Neuronal stem cell (in vitro differentiated cells): ENCODE data around the gene SMARCD2.
"Not testable (repeated sequence)": the region's sequence is repeated elsewhere in the genome, so short reads cannot be mapped to it uniquely, and the experiment has no call there.

ENCODE experiments used
- DNase-seq: peaks from one replicate; pipeline ENCODE4 v3.0.0-alpha.2; 2013; ENCODE audit warnings: low spot score
- H2AFZ ChIP-seq: one replicate; pipeline ENCODE4 v1.6.1; 2013; ENCODE audit warnings: mild to moderate bottlenecking, low read length, inconsistent platforms
- H2AK5ac ChIP-seq: 2 replicates; pipeline ENCODE4 v1.6.1; 2013; ENCODE audit warnings: low read depth, mild to moderate bottlenecking, inconsistent platforms, low read length, moderate library complexity, mixed read lengths
- H2BK120ac ChIP-seq: 2 replicates; pipeline ENCODE4 v1.6.1; 2013; ENCODE audit warnings: low read depth, mild to moderate bottlenecking, inconsistent platforms, low read length, moderate library complexity, mixed read lengths
- H2BK12ac ChIP-seq: one replicate; pipeline ENCODE4 v1.6.1; 2013; ENCODE audit warnings: low read length, inconsistent platforms
- H2BK15ac ChIP-seq: 2 replicates; pipeline ENCODE4 v1.6.1; 2013; ENCODE audit warnings: mild to moderate bottlenecking, low read length, inconsistent platforms, mixed read lengths
- H2BK5ac ChIP-seq: one replicate; pipeline ENCODE4 v1.6.1; 2013; ENCODE audit warnings: inconsistent platforms, mild to moderate bottlenecking, low read length, moderate library complexity
- H3K14ac ChIP-seq: one replicate; pipeline ENCODE4 v1.6.1; 2013; ENCODE audit warnings: low read length, inconsistent platforms
- H3K18ac ChIP-seq: 2 replicates; pipeline ENCODE4 v1.6.1; 2013; ENCODE audit warnings: low read length, inconsistent platforms
- H3K23ac ChIP-seq: 2 replicates; pipeline ENCODE4 v1.6.1; 2013; ENCODE audit warnings: low read depth, mild to moderate bottlenecking, mixed read lengths, low read length, inconsistent platforms; ENCODE audit not compliant: poor library complexity
- H3K27ac ChIP-seq: replicated peaks from 3 replicates; pipeline ENCODE4 v1.5.1; 2013; ENCODE audit warnings: low read length, inconsistent platforms
- H3K27me3 ChIP-seq, 3 experiments: 2 replicates each; pipeline ENCODE4 v1.6.1; 2013; ENCODE audit warnings: low read length in 3 of 3, mild to moderate bottlenecking in 2 of 3, inconsistent platforms in 1 of 3, low read depth in 1 of 3, mixed read lengths in 1 of 3, moderate library complexity in 1 of 3; ENCODE audit not compliant: control insufficient read depth in 3 of 3, insufficient read depth in 3 of 3
- H3K36me3 ChIP-seq, 2 donors: replicated peaks in 1 of 2; 2 replicates each; pipeline ENCODE4 v1.6.1; 2013; ENCODE audit warnings: low read length in 2 of 2; ENCODE audit not compliant: control insufficient read depth in 2 of 2, insufficient read depth in 2 of 2
- H3K4ac ChIP-seq: 2 replicates; pipeline ENCODE4 v1.6.1; 2013; ENCODE audit warnings: inconsistent platforms, mild to moderate bottlenecking, low read length, moderate library complexity
- H3K4me1 ChIP-seq, 2 donors: 1 replicate in 1 of 2; 2 replicates in 1 of 2; pipeline ENCODE4 v1.6.1; 2013; ENCODE audit warnings: low read length in 2 of 2, low read depth in 1 of 2; ENCODE audit not compliant: control insufficient read depth in 2 of 2, insufficient read depth in 1 of 2
- H3K4me2 ChIP-seq: one replicate; pipeline ENCODE4 v1.6.1; 2013; ENCODE audit warnings: mild to moderate bottlenecking, low read length, inconsistent platforms; ENCODE audit not compliant: insufficient read depth, poor library complexity, severe bottlenecking
- H3K4me3 ChIP-seq, 2 donors: 2 replicates each; pipeline ENCODE4 v1.5.1; 2013; ENCODE audit warnings: low read length in 2 of 2, mild to moderate bottlenecking in 2 of 2, inconsistent platforms in 1 of 2, moderate library complexity in 1 of 2
- H3K79me1 ChIP-seq: one replicate; pipeline ENCODE4 v1.6.1; 2013; ENCODE audit warnings: low read depth, mild to moderate bottlenecking, inconsistent platforms, low read length, moderate library complexity
- H3K9ac ChIP-seq: one replicate; pipeline ENCODE4 v1.6.1; 2013; ENCODE audit warnings: mild to moderate bottlenecking, low read depth, low read length, inconsistent platforms; ENCODE audit not compliant: poor library complexity
- H3K9me3 ChIP-seq, 2 donors: replicated peaks in 1 of 2; 2 replicates each; pipeline versions ENCODE3 to v1.6.1; 2013; ENCODE audit warnings: low read length in 2 of 2, mild to moderate bottlenecking in 2 of 2, inconsistent platforms in 1 of 2, low read depth in 1 of 2, mixed read lengths in 1 of 2, moderate library complexity in 1 of 2; ENCODE audit not compliant: control insufficient read depth in 2 of 2, insufficient read depth in 1 of 2
- H4K8ac ChIP-seq: one replicate; pipeline ENCODE4 v1.6.1; 2013; ENCODE audit warnings: low read depth, mild to moderate bottlenecking, inconsistent platforms, low read length, moderate library complexity
- H4K91ac ChIP-seq: one replicate; pipeline ENCODE4 v1.6.1; 2013; ENCODE audit warnings: low read length, low read depth, mild to moderate bottlenecking, inconsistent platforms; ENCODE audit not compliant: poor library complexity
- WGBS, 2 donors: extraction: QIAGEN DNeasy Blood & Tissue Kit; methylation state at CpG; one replicate each; pipeline ENCODE4 v1.1.7; 2013; ENCODE audit warnings: missing lambda C conversion rate in 2 of 2, mixed read lengths in 1 of 2; ENCODE audit not compliant: insufficient read length in 2 of 2, insufficient replicate concordance in 1 of 2; ENCODE audit errors: extremely low coverage in 2 of 2; 5-methylcytosine and 5-hydroxymethylcytosine counted together

The SMARCD2 gene

DNA sequence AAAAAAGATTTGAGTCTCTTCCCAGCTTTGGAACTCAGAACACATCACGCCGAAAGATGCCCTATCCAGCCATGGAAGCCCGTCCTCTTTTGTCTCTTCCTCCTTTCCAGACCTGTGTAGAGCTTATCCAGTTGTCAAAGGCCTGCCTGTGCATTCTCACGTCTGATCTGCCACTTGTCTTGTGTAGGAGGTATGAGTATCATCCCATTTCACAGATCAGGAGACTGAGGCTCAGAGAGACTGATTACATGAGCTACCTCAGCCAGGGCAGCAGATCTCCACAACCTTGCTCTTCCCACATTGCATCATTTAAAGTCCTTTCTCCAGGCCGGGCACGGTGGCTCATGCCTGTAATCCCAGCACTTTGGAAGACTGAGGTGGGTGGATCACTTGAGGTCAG, 32.2 kb upstream of the SMARCD2 start:
- not testable (repeated sequence) for H3K4me1 ChIP-seq, H3K14ac ChIP-seq
- no CpG with 5 or more reads among the region's 6 CpGs for WGBS, 2 donors

DNA sequence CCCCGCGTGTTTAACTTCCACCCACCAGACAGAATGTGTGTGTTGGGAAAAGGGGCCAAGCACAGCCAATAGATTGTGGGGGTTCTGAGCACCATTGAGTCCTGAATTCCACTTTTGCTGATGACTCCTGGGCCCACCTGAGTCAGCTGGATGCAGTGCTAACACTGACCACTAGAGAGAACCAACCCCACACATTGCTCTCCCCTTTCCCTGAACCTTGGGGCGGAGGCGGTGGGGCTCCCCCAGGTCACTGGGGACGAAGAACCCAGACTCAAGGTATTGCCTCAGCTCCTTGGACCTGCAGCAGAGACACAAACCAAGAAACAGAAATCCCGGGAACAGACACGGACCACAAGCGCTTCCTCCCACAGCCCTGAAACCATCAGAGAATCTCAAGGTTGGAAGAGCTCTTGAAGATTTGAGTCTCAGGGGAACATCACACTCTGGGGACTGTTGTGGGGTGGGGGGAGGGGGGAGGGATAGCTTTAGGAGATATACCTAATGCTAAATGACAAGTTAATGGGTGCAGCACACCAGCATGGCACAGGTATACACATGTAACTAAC, 31.7 kb upstream of the SMARCD2 start:
- WGBS, 2 donors: no CpG with 5 or more reads among the region's 8 CpGs

More for the DNA sequence above, 32.2 kb upstream of the SMARCD2 start:
- not testable (repeated sequence) for H3K36me3 ChIP-seq, H3K9me3 ChIP-seq, H2BK15ac ChIP-seq, H3K79me1 ChIP-seq, H3K27ac ChIP-seq, H3K4ac ChIP-seq, H3K4me3 ChIP-seq, H3K23ac ChIP-seq, H3K9ac ChIP-seq, DNase-seq, H4K8ac ChIP-seq, H3K18ac ChIP-seq, H3K27me3 ChIP-seq, H4K91ac ChIP-seq, H2BK5ac ChIP-seq, H2AK5ac ChIP-seq, H2BK120ac ChIP-seq, H3K4me2 ChIP-seq, H2BK12ac ChIP-seq, H2AFZ ChIP-seq

DNA sequence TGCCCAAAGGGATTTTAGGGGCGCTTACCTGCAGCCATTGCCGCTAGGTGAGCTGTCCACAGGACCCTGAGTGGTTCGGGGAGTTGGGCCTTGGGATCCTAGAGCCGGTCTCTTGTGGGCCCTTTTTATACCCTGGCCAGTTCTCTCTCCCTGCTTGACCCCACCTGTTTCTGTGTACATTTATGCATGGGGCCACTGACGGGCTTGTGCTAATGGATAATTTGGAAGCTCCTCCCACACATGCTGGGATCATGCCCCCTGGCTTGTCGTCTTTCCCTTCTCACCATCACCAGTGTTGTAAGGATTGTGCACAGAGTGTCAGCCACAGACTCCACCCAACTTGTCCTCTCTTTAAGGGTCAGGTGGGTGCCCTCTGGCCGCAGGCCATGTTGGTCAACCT, 31.1 kb upstream of the SMARCD2 start, which contains the start of gene CSH2:
Gene CSH2, minus strand, starts transcription at position 101 of the 400 bp plus-strand sequence. Its CDS starts 63 bp downstream, at position 38.
- not testable (repeated sequence) for H2BK5ac ChIP-seq, H3K18ac ChIP-seq, H2AFZ ChIP-seq, H3K36me3 ChIP-seq, H2BK12ac ChIP-seq, H2AK5ac ChIP-seq, H3K27ac ChIP-seq, H3K4me3 ChIP-seq, H3K14ac ChIP-seq, DNase-seq, H2BK120ac ChIP-seq, H4K8ac ChIP-seq, H3K79me1 ChIP-seq, H3K4ac ChIP-seq, H4K91ac ChIP-seq, H3K4me2 ChIP-seq, H3K27me3 ChIP-seq, H3K9me3 ChIP-seq, H3K9ac ChIP-seq, H3K23ac ChIP-seq, H3K4me1 ChIP-seq, H2BK15ac ChIP-seq
- no CpG with 5 or more reads among the region's 7 CpGs for WGBS, 2 donors

More for the DNA sequence above, 31.7 kb upstream of the SMARCD2 start:
- H3K4me3 ChIP-seq, H2AFZ ChIP-seq, H3K9me3 ChIP-seq, H3K79me1 ChIP-seq, H3K36me3 ChIP-seq, H3K14ac ChIP-seq, H2BK120ac ChIP-seq, H3K27me3 ChIP-seq, H3K23ac ChIP-seq, H3K4me2 ChIP-seq, H3K27ac ChIP-seq, DNase-seq, H2BK12ac ChIP-seq, H2BK15ac ChIP-seq, H3K4me1 ChIP-seq, H3K4ac ChIP-seq, H4K91ac ChIP-seq, H4K8ac ChIP-seq, H3K18ac ChIP-seq, H3K9ac ChIP-seq, H2BK5ac ChIP-seq, H2AK5ac ChIP-seq: not testable (repeated sequence)

DNA sequence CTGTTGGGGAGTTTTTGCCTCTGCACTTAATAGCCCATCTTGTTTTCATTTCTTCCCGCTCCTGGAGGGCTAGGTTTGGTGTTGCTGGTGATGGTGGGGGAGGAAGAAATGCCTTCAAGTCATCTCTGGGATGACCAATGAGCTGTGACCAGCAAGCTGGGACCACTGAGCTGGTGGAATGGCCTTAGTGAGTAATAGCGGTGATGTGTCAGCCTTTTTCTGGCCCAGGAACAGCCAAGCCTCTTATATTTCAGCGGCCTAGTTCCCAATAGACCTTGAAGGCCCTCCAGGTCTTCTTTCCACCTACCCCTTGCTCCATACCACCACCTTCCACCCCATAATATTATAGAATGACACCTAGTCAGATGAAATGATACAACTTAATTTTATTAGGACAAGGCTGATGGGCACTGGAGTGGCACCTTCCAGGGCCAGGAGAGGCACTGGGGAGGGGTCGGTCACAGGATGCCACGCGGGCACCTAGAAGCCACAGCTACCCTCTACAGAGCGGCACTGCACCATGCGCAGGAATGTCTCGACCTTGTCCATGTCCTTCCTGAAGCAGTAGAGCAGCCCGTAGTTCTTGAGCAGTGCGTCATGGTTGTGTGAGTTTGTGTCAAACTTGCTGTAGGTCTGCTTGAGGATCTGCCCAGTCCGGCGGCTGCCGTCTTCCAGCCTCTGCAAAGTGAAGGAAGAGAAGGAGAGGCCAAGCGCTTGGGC, 29.3 kb upstream of the SMARCD2 start:
- no CpG with 5 or more reads among the region's 15 CpGs for WGBS, 2 donors
- not testable (repeated sequence) for DNase-seq, H3K4me1 ChIP-seq

More for the DNA sequence above, 29.3 kb upstream of the SMARCD2 start:
- not testable (repeated sequence) for H3K4ac ChIP-seq, H2BK120ac ChIP-seq, H4K91ac ChIP-seq, H3K9me3 ChIP-seq, H3K4me3 ChIP-seq, H2AFZ ChIP-seq, H3K79me1 ChIP-seq, H3K18ac ChIP-seq, H3K9ac ChIP-seq, H3K36me3 ChIP-seq, H2BK5ac ChIP-seq, H2BK12ac ChIP-seq, H2AK5ac ChIP-seq, H3K4me2 ChIP-seq, H2BK15ac ChIP-seq, H3K14ac ChIP-seq, H3K27me3 ChIP-seq, H4K8ac ChIP-seq, H3K23ac ChIP-seq, H3K27ac ChIP-seq
